Measurements from ENCODE around the gene SMPD1.
A peak's percentile ranks its signal among the peaks of the same experiment; 100 is the strongest.

The SMPD1 gene

GRCh38 chr11:6418557-6419008 is 28.3 kb downstream of the SMPD1 start:
- H3K9me3 ChIP-seq (ENCODE audit: severe bottlenecking): no peaks in the 10 kb centered on the region
- peaks cover 2% of the 10 kb centered on the region; the same call in 1 of the 2 replicates for H3K36me3 ChIP-seq
- no peak for TF ChIP-seq CTCF (IDR thresholded peaks at IDR 0.05; ENCODE audit: low read depth, low read length)
- no peaks in the 10 kb centered on the region for H3K27me3 ChIP-seq (ENCODE audit: insufficient read depth, low read depth, severe bottlenecking)
- H3K4me3 ChIP-seq (ENCODE audit: low read depth, low read length): peak overlapping the region; percentile 82
- DNase-seq: no peak
- H3K27ac ChIP-seq: peak overlapping the region; percentile 32; the same call in 1 of the 2 replicates

GRCh38 chr11:6419009-6419631 is 28.8 kb downstream of the SMPD1 start, which contains the start of gene APBB1:
APBB1 (minus strand) TSS chr11:6419094; CDS start chr11:6411347, 7,747 bp downstream.
- TF ChIP-seq CTCF (IDR thresholded peaks at IDR 0.05; ENCODE audit: low read depth, low read length): no peak
- Histone ChIP-seq H3K27ac (peak within 1 kb of the TSS; percentile 93), H3K36me3 (peaks cover 1% of the 10 kb centered on the region; the same call in 1 of the 2 replicates), H3K4me3 (ENCODE audit: low read depth, low read length) (peak within 1 kb of the TSS; percentile 82), H3K9me3 (ENCODE audit: severe bottlenecking) (no peaks in the 10 kb centered on the region), H3K27me3 (ENCODE audit: insufficient read depth, low read depth, severe bottlenecking) (no peaks in the 10 kb centered on the region)
- peak; percentile 68 for DNase-seq

GRCh38 chr11:6420677-6421076 is 30.4 kb downstream of the SMPD1 start:
- Histone ChIP-seq H3K4me3 (ENCODE audit: low read depth, low read length) (no peak overlapping the region), H3K36me3 (no peaks in the 10 kb centered on the region; the same call in 1 of the 2 replicates), H3K9me3 (ENCODE audit: severe bottlenecking) (no peaks in the 10 kb centered on the region), H3K27ac (no peak overlapping the region), H3K27me3 (ENCODE audit: insufficient read depth, low read depth, severe bottlenecking) (no peaks in the 10 kb centered on the region)
- DNase-seq: no peak
- TF ChIP-seq CTCF (IDR thresholded peaks at IDR 0.05; ENCODE audit: low read depth, low read length): no peak

GRCh38 chr11:6427516-6427915 is 37.2 kb downstream of the SMPD1 start:
- Histone ChIP-seq H3K4me3 (ENCODE audit: low read depth, low read length) (no peak overlapping the region), H3K27me3 (ENCODE audit: insufficient read depth, low read depth, severe bottlenecking) (no peaks in the 10 kb centered on the region), H3K9me3 (ENCODE audit: severe bottlenecking) (no peaks in the 10 kb centered on the region), H3K27ac (no peak overlapping the region), H3K36me3 (no peaks in the 10 kb centered on the region)
- no peak for DNase-seq
- no peak for TF ChIP-seq CTCF (IDR thresholded peaks at IDR 0.05; ENCODE audit: low read depth, low read length)

- DNase-seq: no peak
- H3K36me3 ChIP-seq: no peaks in the 10 kb centered on the region
- no peaks in the 10 kb centered on the region for H3K9me3 ChIP-seq (ENCODE audit: severe bottlenecking)
- H3K27me3 ChIP-seq (ENCODE audit: insufficient read depth, low read depth, severe bottlenecking): no peaks in the 10 kb centered on the region
- TF ChIP-seq CTCF (IDR thresholded peaks at IDR 0.05; ENCODE audit: low read depth, low read length): no peak
- no peak overlapping the region for H3K4me3 ChIP-seq (ENCODE audit: low read depth, low read length)
- no peak overlapping the region for H3K27ac ChIP-seq
These were observed 41.6 kb downstream of the SMPD1 start for GRCh38 chr11:6431861-6432260.

All from WERI-Rb-1 (cell line).